ENCODE data around the gene AMH. TPM values are rescaled to one million over a fixed set of nuclear protein-coding genes. Genes with fewer than 3 reads are reported as not detected.

AMH gene
- total RNA-seq, 4 donors from 2014 or later, result 1.1 to 3.5 TPM; not detected in 2

GRCh38 chr19:2237869-2238153 is 11.3 kb upstream of the AMH start:
- TF ChIP-seq POLR2AphosphoS5 (IDR thresholded peaks at IDR 0.05) (no peak), CTCF (IDR thresholded peaks at IDR 0.05) (no peak), EP300 (IDR thresholded peaks at IDR 0.05; ENCODE audit: low read depth) (no peak), POLR2A (IDR thresholded peaks at IDR 0.05) (no peak)
- DNase-seq, result no peak
- in situ Hi-C loops (cut with MboI; ENCODE audit: low pct_ligation_motif_present in 1 of 4, low pct_unique_long_range_greater_than_20kb in 1 of 4, low sequenced_read_pairs in 3 of 4) (no loop called here), intact Hi-C loops (cut with DNase I; ENCODE audit: low total_unique reads) (loop anchor here (2.0 kb wide), 1 partner anchor 35 kb away; no protein-coding TSS in a partner anchor)
- H3K27ac ChIP-seq, result peak overlapping the region; percentile 96 to 99 (median 98)
- H3K9me3 ChIP-seq, result no peaks in the 10 kb centered on the region
- H3K27me3 ChIP-seq, result no peaks in the 10 kb centered on the region
- H3K36me3 ChIP-seq, result peaks cover 0 to 5% (median 0%) of the 10 kb centered on the region in 4 donors
- peaks cover 53 to 81% (median 75%) of the 10 kb centered on the region in 4 donors for H3K4me1 ChIP-seq
- H3K4me3 ChIP-seq, result peak overlapping the region in 3 of 4 donors; percentile 85 to 98 (median 95)
- whole genome bisulfite sequencing, 2 donors (ENCODE audit: low coverage in 1 of 2), result 66 to 94% methylated on average over 6 of the region's 6 CpGs

- in situ Hi-C loops (cut with MboI; ENCODE audit: low pct_ligation_motif_present in 1 of 4, low pct_unique_long_range_greater_than_20kb in 1 of 4, low sequenced_read_pairs in 3 of 4), result no loop called here
- WGBS, 2 donors (ENCODE audit: low coverage in 1 of 2), result 54 to 55% methylated on average over 8 to 10 of the region's 10 CpGs
Observed at GRCh38 chr19:2239173-2239572, 9.9 kb upstream of the AMH start.

GRCh38 chr19:2239771-2240770 is 9.1 kb upstream of the AMH start:
- TF ChIP-seq POLR2AphosphoS5 (IDR thresholded peaks at IDR 0.05) (no peak), CTCF (IDR thresholded peaks at IDR 0.05) (no peak), POLR2A (IDR thresholded peaks at IDR 0.05) (no peak), EP300 (IDR thresholded peaks at IDR 0.05; ENCODE audit: low read depth) (no peak)
- Histone ChIP-seq H3K9me3 (no peaks in the 10 kb centered on the region), H3K36me3 (peaks cover 0 to 21% (median 10%) of the 10 kb centered on the region in 4 donors), H3K27me3 (no peaks in the 10 kb centered on the region), H3K4me3 (peak overlapping the region in 3 of 4 donors; percentile 17 to 39 (median 17)), H3K27ac (peak overlapping the region; percentile 40 to 66 (median 62)), H3K4me1 (peaks cover 43 to 70% (median 68%) of the 10 kb centered on the region in 4 donors)
- intact Hi-C loops (cut with DNase I; ENCODE audit: low total_unique reads) (loop anchor here (1.0 kb wide), 1 partner anchor 33 kb away; no protein-coding TSS in a partner anchor), in situ Hi-C loops (cut with MboI; ENCODE audit: low pct_ligation_motif_present in 1 of 4, low pct_unique_long_range_greater_than_20kb in 1 of 4, low sequenced_read_pairs in 3 of 4) (no loop called here)
- no peak for DNase-seq
- WGBS, 2 donors (ENCODE audit: low coverage in 1 of 2), result 33 to 51% methylated on average over 4 to 34 of the region's 34 CpGs

More at GRCh38 chr19:2239173-2239572, 9.9 kb upstream of the AMH start:
- H3K36me3 ChIP-seq, result peaks cover 0 to 12% (median 6%) of the 10 kb centered on the region in 4 donors
- intact Hi-C loops (cut with DNase I; ENCODE audit: low total_unique reads), result no loop called here
- TF ChIP-seq EP300 (IDR thresholded peaks at IDR 0.05; ENCODE audit: low read depth) (no peak), CTCF (IDR thresholded peaks at IDR 0.05) (no peak)
- no peaks in the 10 kb centered on the region for H3K27me3 ChIP-seq
- no peaks in the 10 kb centered on the region for H3K9me3 ChIP-seq
- H3K4me3 ChIP-seq, result peak overlapping the region in 1 of 4 donors; percentile 39
- no peak for DNase-seq
- H3K4me1 ChIP-seq, result peaks cover 52 to 79% (median 77%) of the 10 kb centered on the region in 4 donors
- peak overlapping the region in 3 of 4 donors; percentile 40 to 62 (median 61) for H3K27ac ChIP-seq
